GM23248 (cell line): Measurements from ENCODE around the gene ARFGEF2. TPM values are rescaled to one million over a fixed set of nuclear protein-coding genes. Genes with fewer than 3 reads are reported as not detected.
A peak's percentile ranks its signal among the peaks of the same experiment; 100 is the strongest.

Experiments used
- DNase-seq: peaks from one replicate; pipeline ENCODE4 v3.0.0-alpha.2; 2015
- H2AFZ ChIP-seq: fragments of 200-600 bp; sonication (generic); 2 replicates; pipeline ENCODE4 v1.6.1; 2016; ENCODE audit warnings: antibody characterized with exemption
- H3F3A ChIP-seq: fragments of 200-600 bp; sonication (generic); 2 replicates; pipeline ENCODE4 v1.6.1; 2016; ENCODE audit warnings: mild to moderate bottlenecking, antibody characterized with exemption, mixed run types; ENCODE audit not compliant: insufficient read depth
- H3K27ac ChIP-seq: fragments of 200-600 bp; sonication (generic); 2 replicates; pipeline ENCODE4 v1.5.1; 2016; ENCODE audit warnings: mild to moderate bottlenecking
- H3K27me3 ChIP-seq: fragments of 200-600 bp; sonication (generic); replicated peaks from 2 replicates; pipeline ENCODE4 v1.6.1; 2016; ENCODE audit warnings: mild to moderate bottlenecking; ENCODE audit not compliant: insufficient read depth
- H3K36me3 ChIP-seq: fragments of 200-600 bp; sonication (generic); 2 replicates; pipeline ENCODE4 v1.6.1; 2016; ENCODE audit warnings: low read depth, mild to moderate bottlenecking
- H3K4me1 ChIP-seq: fragments of 200-600 bp; sonication (generic); 2 replicates; pipeline ENCODE4 v1.6.1; 2016; ENCODE audit warnings: mild to moderate bottlenecking; ENCODE audit not compliant: insufficient read depth
- H3K4me2 ChIP-seq: fragments of 200-600 bp; sonication (generic); one replicate; pipeline ENCODE4 v1.6.1; 2016; ENCODE audit warnings: mild to moderate bottlenecking; ENCODE audit not compliant: unreplicated experiment
- H3K4me3 ChIP-seq: fragments of 200-600 bp; sonication (generic); 2 replicates; pipeline ENCODE4 v1.5.1; 2016; ENCODE audit warnings: mild to moderate bottlenecking
- H3K79me2 ChIP-seq: fragments of 200-600 bp; sonication (generic); 2 replicates; pipeline ENCODE4 v1.6.1; 2016; ENCODE audit warnings: mild to moderate bottlenecking; ENCODE audit not compliant: insufficient read depth
- H3K9ac ChIP-seq: fragments of 200-600 bp; sonication (generic); 2 replicates; pipeline ENCODE4 v1.6.1; 2016; ENCODE audit warnings: mild to moderate bottlenecking
- H3K9me2 ChIP-seq: fragments of 200-600 bp; sonication (generic); 2 replicates; pipeline ENCODE4 v1.6.1; 2016; ENCODE audit warnings: mixed run types, mild to moderate bottlenecking, moderate library complexity; ENCODE audit not compliant: insufficient read depth
- H3K9me3 ChIP-seq: fragments of 200-600 bp; sonication (generic); one replicate; pipeline ENCODE4 v1.6.1; 2017; ENCODE audit warnings: low read depth
- H4K20me1 ChIP-seq: fragments of 200-600 bp; sonication (generic); 2 replicates; pipeline ENCODE4 v1.6.0; 2016; ENCODE audit not compliant: insufficient read depth
- EZH2 ChIP-seq: fragments of 200-600 bp; sonication (generic); IDR thresholded peaks from 2 replicates; pipeline ENCODE4 v1.6.1; 2018; ENCODE audit warnings: antibody characterized with exemption, mild to moderate bottlenecking; ENCODE audit not compliant: insufficient read depth, poor library complexity, severe bottlenecking
- EZH2phosphoT487 ChIP-seq: fragments of 200-600 bp; sonication (generic); IDR thresholded peaks from 2 replicates; pipeline ENCODE4 v1.6.1; 2018; ENCODE audit warnings: antibody characterized with exemption, moderate library complexity, mild to moderate bottlenecking, low read depth; ENCODE audit not compliant: insufficient read depth
- WGBS, 2 experiments: methylation state at CpG; one replicate each; pipeline ENCODE4 v1.1.6; 2015 to 2017; ENCODE audit warnings: low lambda C conversion rate in 2 of 2, low coverage in 1 of 2; ENCODE audit errors: missing lambda C conversion rate in 2 of 2; 5-methylcytosine and 5-hydroxymethylcytosine counted together
- in situ Hi-C: fragments of 300-500 bp; cut with MboI; formaldehyde crosslinking; loops from 2 replicates; pipeline ENCODE4 v1.15.0; 2020
- polyA plus RNA-seq: library from polyadenylated mRNA; unstranded; fragments of >200 nt; fragmentation: Nextera tagmentation; extraction: Ambion mirVana; gene quantifications from 2 replicates; pipeline ENCODE4 v1.2.1, GENCODE V29; 2016
- total RNA-seq: library from RNA; depleted of rRNA; stranded (reverse); fragments of >200 nt; shearing (Covaris generic); gene quantifications from 2 replicates; pipeline ENCODE4 v1.2.3, GENCODE V29; 2014

ARFGEF2 gene
- total and polyA plus RNA-seq, 2 experiments from 2014 or later, result 7.0 to 30.6 TPM

- H3K36me3 ChIP-seq, result peaks cover 13% of the 10 kb centered on the region
- TF ChIP-seq EZH2phosphoT487, result no peak
- no peak for TF ChIP-seq EZH2
- H3K9ac ChIP-seq, result no peak overlapping the region
- H3K4me3 ChIP-seq, result no peak overlapping the region
- no peak overlapping the region for H3K4me2 ChIP-seq
- H2AFZ ChIP-seq, result no peak overlapping the region
- in situ Hi-C loops, result no loop called here
- H3K4me1 ChIP-seq, result no peaks in the 10 kb centered on the region
- no peaks in the 10 kb centered on the region for H3K9me3 ChIP-seq
- no peak overlapping the region for H3K27ac ChIP-seq
- 96 to 97% methylated on average over 2 of the region's 2 CpGs for WGBS, 2 experiments
- H3K9me2 ChIP-seq, result no peaks in the 10 kb centered on the region
- no peaks in the 10 kb centered on the region for H3F3A ChIP-seq
- no peaks in the 10 kb centered on the region for H3K27me3 ChIP-seq
- no peak for DNase-seq
- H4K20me1 ChIP-seq, result 0 out of 2 replicates have a peak, but pooled peaks cover 10% of the 10 kb centered on the region
- peaks cover 92% of the 10 kb centered on the region for H3K79me2 ChIP-seq
These were observed 21.2 kb downstream of the ARFGEF2 start for GRCh38 chr20:48942730-48943129.

- Histone ChIP-seq H3F3A (no peaks in the 10 kb centered on the region), H3K9me2 (no peaks in the 10 kb centered on the region), H3K9me3 (no peaks in the 10 kb centered on the region), H3K9ac (no peak overlapping the region), H3K36me3 (peaks cover 13% of the 10 kb centered on the region), H3K4me1 (no peaks in the 10 kb centered on the region), H4K20me1 (0 out of 2 replicates have a peak, but pooled peaks cover 11% of the 10 kb centered on the region), H3K4me3 (no peak overlapping the region), H3K4me2 (no peak overlapping the region), H3K79me2 (peaks cover 84% of the 10 kb centered on the region), H3K27ac (no peak overlapping the region), H2AFZ (no peak overlapping the region), H3K27me3 (no peaks in the 10 kb centered on the region)
- 87% methylated on average over 3 of the region's 3 CpGs for WGBS, 2 experiments
- in situ Hi-C loops, result no loop called here
- DNase-seq, result no peak
- TF ChIP-seq EZH2 (no peak), EZH2phosphoT487 (no peak)
These were observed 23.3 kb downstream of the ARFGEF2 start for GRCh38 chr20:48944663-48945297.

- Histone ChIP-seq H3K9me3 (no peaks in the 10 kb centered on the region), H3K36me3 (peaks cover 15% of the 10 kb centered on the region), H2AFZ (no peak overlapping the region), H3K79me2 (peaks cover 80% of the 10 kb centered on the region), H3K9me2 (no peaks in the 10 kb centered on the region), H4K20me1 (0 out of 2 replicates have a peak, but pooled peaks cover 11% of the 10 kb centered on the region), H3K27me3 (no peaks in the 10 kb centered on the region), H3K4me2 (no peak overlapping the region), H3K4me1 (no peaks in the 10 kb centered on the region), H3K27ac (no peak overlapping the region), H3K4me3 (no peak overlapping the region), H3K9ac (no peak overlapping the region), H3F3A (no peaks in the 10 kb centered on the region)
- 80 to 88% methylated on average over 6 of the region's 6 CpGs for WGBS, 2 experiments
- in situ Hi-C loops, result no loop called here
- no peak for TF ChIP-seq EZH2
- no peak for TF ChIP-seq EZH2phosphoT487
- peak; percentile 58 for DNase-seq
These were observed 24.5 kb downstream of the ARFGEF2 start for GRCh38 chr20:48945840-48946514.

GRCh38 chr20:48948612-48949011, 27.1 kb downstream of the ARFGEF2 start:
- Histone ChIP-seq H3K27ac (no peak overlapping the region), H4K20me1 (0 out of 2 replicates have a peak, but pooled peaks cover 3% of the 10 kb centered on the region), H3K36me3 (peaks cover 32% of the 10 kb centered on the region), H3K9ac (no peak overlapping the region), H3K4me2 (no peak overlapping the region), H3K4me1 (no peaks in the 10 kb centered on the region), H3K27me3 (no peaks in the 10 kb centered on the region), H3F3A (no peaks in the 10 kb centered on the region), H3K79me2 (peaks cover 54% of the 10 kb centered on the region), H2AFZ (no peak overlapping the region), H3K9me3 (no peaks in the 10 kb centered on the region), H3K9me2 (no peaks in the 10 kb centered on the region), H3K4me3 (no peak overlapping the region)
- WGBS, 2 experiments, result 84 to 90% methylated on average over 6 of the region's 6 CpGs
- in situ Hi-C loops, result no loop called here
- DNase-seq, result no peak
- TF ChIP-seq EZH2 (no peak), EZH2phosphoT487 (no peak)
